B cell (primary cell): ENCODE measurements around the gene SRD5A3. TPM values are rescaled to one million over a fixed set of nuclear protein-coding genes. Genes with fewer than 3 reads are reported as not detected.

Experiments
- ATAC-seq: fragments of 200-7000 bp; cut with Tn5 transposase; one replicate; pipeline ENCODE4 v1.10.0; 2021; ENCODE audit warnings: low read depth, mild to moderate bottlenecking, moderate number of reproducible peaks, moderate library complexity
- CTCF ChIA-PET: fragments of 350-600 bp; sonication (Branson Sonifier 250); formaldehyde crosslinking; loops from one replicate; lab custom pipeline; 2021; ENCODE audit warnings: antibody characterized with exemption, inconsistent platforms; lab: Charles Lee
- POLR2A ChIA-PET: fragments of 350-600 bp; sonication (Branson Sonifier 250); formaldehyde crosslinking; loops from one replicate; lab custom pipeline; 2021; ENCODE audit warnings: antibody characterized with exemption; lab: Charles Lee
- DNase-seq: peaks from one replicate; pipeline ENCODE4 v3.0.0; 2013
- H2AFZ ChIP-seq: 2 replicates; pipeline ENCODE4 v1.6.1; 2012; ENCODE audit warnings: mild to moderate bottlenecking, low read depth, low read length; ENCODE audit not compliant: insufficient read depth, poor library complexity, severe bottlenecking
- H3K27ac ChIP-seq, 2 donors: 1 replicate in 1 of 2; 2 replicates in 1 of 2; pipeline ENCODE4 v1.5.1; 2012 to 2013; ENCODE audit warnings: low read length in 2 of 2, mild to moderate bottlenecking in 2 of 2, moderate library complexity in 1 of 2
- H3K27me3 ChIP-seq, 4 experiments: fragments of 200-600 bp in 1 of 4; sonication (generic) in 1 of 4; replicated peaks in 1 of 4; 1 replicate in 2 of 4; 2 replicates in 2 of 4; pipeline versions ENCODE4 v1.6.1 to v1.7.0; 2013 to 2016; ENCODE audit warnings: low read length in 3 of 4, mild to moderate bottlenecking in 2 of 4, mixed read lengths in 1 of 4, moderate library complexity in 1 of 4; ENCODE audit not compliant: insufficient read depth in 4 of 4, control insufficient read depth in 3 of 4; ENCODE audit errors: control extremely low read depth in 1 of 4
- H3K36me3 ChIP-seq, 2 experiments: replicated peaks in 1 of 2; 1 replicate in 1 of 2; 2 replicates in 1 of 2; pipeline versions ENCODE4 v1.6.1 to v1.7.1; 2013; ENCODE audit warnings: low read length in 1 of 2; ENCODE audit not compliant: insufficient read depth in 2 of 2, control insufficient read depth in 1 of 2; ENCODE audit errors: control extremely low read depth in 1 of 2, extremely low read depth in 1 of 2
- H3K4me1 ChIP-seq, 2 donors: fragments of 200-600 bp in 1 of 2; sonication (generic) in 1 of 2; 1 replicate in 1 of 2; 2 replicates in 1 of 2; pipeline versions ENCODE4 v1.5.1 to v1.6.1; 2013 to 2017; ENCODE audit warnings: low read length in 2 of 2; ENCODE audit not compliant: control insufficient read depth in 2 of 2, insufficient read depth in 2 of 2
- H3K4me2 ChIP-seq: replicated peaks from 2 replicates; pipeline ENCODE3; 2012; ENCODE audit warnings: mild to moderate bottlenecking, low read depth, low read length; ENCODE audit not compliant: poor library complexity, severe bottlenecking
- H3K4me3 ChIP-seq, 5 experiments: fragments of 200-600 bp in 1 of 5; sonication (generic) in 1 of 5; 1 replicate in 3 of 5; 2 replicates in 2 of 5; pipeline versions ENCODE4 v1.5.1 to v1.7.0; 2011 to 2016; ENCODE audit warnings: low read length in 4 of 5, mild to moderate bottlenecking in 4 of 5, low read depth in 2 of 5, control low read depth in 1 of 5, moderate library complexity in 1 of 5; ENCODE audit not compliant: insufficient read depth in 1 of 5; ENCODE audit errors: control extremely low read depth in 1 of 5, extremely low read depth in 1 of 5
- H3K79me2 ChIP-seq: fragments of 200-600 bp; sonication (generic); one replicate; pipeline ENCODE4 v1.6.0; 2016; ENCODE audit warnings: low read length; ENCODE audit not compliant: control insufficient read depth, insufficient read depth
- H3K9ac ChIP-seq: fragments of 200-600 bp; sonication (generic); 2 replicates; pipeline ENCODE4 v1.6.1; 2017; ENCODE audit warnings: mild to moderate bottlenecking, low read length, moderate library complexity
- H3K9me3 ChIP-seq, 3 donors: one replicate each; pipeline versions ENCODE4 v1.6.1 to v1.7.1; 2013; ENCODE audit warnings: low read length in 2 of 3; ENCODE audit not compliant: control insufficient read depth in 2 of 3, insufficient read depth in 1 of 3; ENCODE audit errors: control extremely low read depth in 1 of 3
- H4K20me1 ChIP-seq: 2 replicates; pipeline ENCODE4 v1.6.0; 2012; ENCODE audit warnings: mild to moderate bottlenecking, low read length; ENCODE audit not compliant: insufficient read depth, control insufficient read depth, poor library complexity, severe bottlenecking
- H3K27ac Mint-ChIP-seq: one replicate; pipeline ENCODE4 v1.8.0; 2021; ENCODE audit warnings: mixed read lengths
- H3K27me3 Mint-ChIP-seq: one replicate; pipeline ENCODE4 v1.8.0; 2021; ENCODE audit warnings: mixed read lengths
- H3K4me1 Mint-ChIP-seq: one replicate; pipeline ENCODE4 v1.8.0; 2021; ENCODE audit warnings: mixed read lengths
- H3K4me3 Mint-ChIP-seq: one replicate; pipeline ENCODE4 v1.8.0; 2021; ENCODE audit warnings: mixed read lengths
- H3K9me3 Mint-ChIP-seq: one replicate; pipeline ENCODE4 v1.8.0; 2022; ENCODE audit warnings: mixed read lengths; ENCODE audit not compliant: insufficient read depth
- CTCF ChIP-seq: fragments of 200-600 bp; IDR thresholded peaks from one replicate; pipeline ENCODE4 v1.8.0; 2022; ENCODE audit warnings: antibody characterized with exemption, mild to moderate bottlenecking
- EZH2 ChIP-seq: IDR thresholded peaks from 2 replicates; pipeline ENCODE4 v1.6.1; 2012; ENCODE audit warnings: borderline replicate concordance, low read depth, mild to moderate bottlenecking, moderate library complexity, low read length; ENCODE audit not compliant: insufficient read depth, poor library complexity, severe bottlenecking
- WGBS: methylation state at CpG from one replicate; pipeline ENCODE4 v1.1.5; 2013; ENCODE audit warnings: missing lambda C conversion rate; ENCODE audit not compliant: insufficient coverage; 5-methylcytosine and 5-hydroxymethylcytosine counted together
- intact Hi-C: fragments of 100-400 bp; cut with micrococcal nuclease; formaldehyde crosslinking; loops from one replicate; pipeline ENCODE4 v1.10.0; 2022
- polyA plus RNA-seq: library from polyadenylated mRNA; depleted of rRNA; stranded (reverse); fragments of >200 nt; gene quantifications from 2 replicates; pipeline ENCODE4 v1.2.3, GENCODE V29; 2012
- total RNA-seq, 2 donors: library from RNA; stranded (reverse); fragments of 120-200 nt in 1 of 2; gene quantifications; 1 replicate in 1 of 2; 2 replicates in 1 of 2; pipeline versions ENCODE4 v1.2.3 to v1.2.4, GENCODE V29; 2013 to 2022

SRD5A3 gene
- total and polyA plus RNA-seq, 2 donors (not counting 1 experiment from before 2014, with no cell fraction given) = 0.88 to 3.6 TPM

- TF ChIP-seq CTCF = no peak
- no peak for TF ChIP-seq EZH2
- no peaks in the 10 kb centered on the region for H3K9me3 Mint-ChIP-seq
- H3K4me2 ChIP-seq = peak within 1 kb of the TSS; percentile 87
- H2AFZ ChIP-seq = peak within 1 kb of the TSS; percentile 77
- peak within 1 kb of the TSS; percentile 97 for H3K27ac Mint-ChIP-seq
- H4K20me1 ChIP-seq = peaks cover 38% of the 10 kb centered on the region
- intact Hi-C loops = loop anchor here (1.0 to 10.0 kb wide), 10 partner anchors 14 to 1582 kb away; partner anchors contain the start of genes AASDH, CEP135, CHIC2 and CLOCK
- peak; percentile 91 for ATAC-seq
- peak within 1 kb of the TSS; percentile 67 to 94 (median 77) for H3K4me3 ChIP-seq
- peak within 1 kb of the TSS; percentile 91 to 93 for H3K27ac ChIP-seq
- no peaks in the 10 kb centered on the region for H3K27me3 ChIP-seq
- H3K4me1 Mint-ChIP-seq = peaks cover 39% of the 10 kb centered on the region
- peak; percentile 94 for DNase-seq
- no peaks in the 10 kb centered on the region for H3K9me3 ChIP-seq
- CTCF ChIA-PET = interaction anchor here (0.6 to 3.7 kb wide), 8 partner anchors 14 to 1582 kb away, joined by 3 to 29 read pairs (median 4); partner anchors contain the start of gene SRD5A3
- H3K79me2 ChIP-seq = peaks cover 44% of the 10 kb centered on the region
- no peaks in the 10 kb centered on the region for H3K27me3 Mint-ChIP-seq
- H3K4me3 Mint-ChIP-seq = peak within 1 kb of the TSS; percentile 97
- H3K36me3 ChIP-seq = peaks cover 0 to 3% of the 10 kb centered on the region in 2 experiments
- peak within 1 kb of the TSS; percentile 76 for H3K9ac ChIP-seq
- under 1% methylated on average over 95 of the region's 95 CpGs for WGBS
- POLR2A ChIA-PET = interaction anchor here (0.6 to 1.4 kb wide), 6 partner anchors 50 to 553 kb away, joined by 3 to 8 read pairs (median 5); partner anchors contain the start of genes CEP135, CLOCK and SRD5A3
- peaks cover 28 to 33% of the 10 kb centered on the region in 2 donors for H3K4me1 ChIP-seq
These were observed 49.7 kb downstream of the SRD5A3 start, which contains the start of gene TMEM165 for GRCh38 chr4:55395529-55396307. Gene TMEM165, plus strand, starts transcription at chr4:55395957. Its CDS starts 233 bp downstream, at chr4:55396190.
